Measurements from ENCODE around the gene MAPK1IP1L. TPM values are rescaled to one million over a fixed set of nuclear protein-coding genes. Genes with fewer than 3 reads are reported as not detected.
"Not testable (repeated sequence)": the region's sequence is repeated elsewhere in the genome, so short reads cannot be mapped to it uniquely, and the experiment has no call there.

The MAPK1IP1L gene
- total RNA-seq, 1 experiment from 2014 or later, result 73.9 TPM

DNA sequence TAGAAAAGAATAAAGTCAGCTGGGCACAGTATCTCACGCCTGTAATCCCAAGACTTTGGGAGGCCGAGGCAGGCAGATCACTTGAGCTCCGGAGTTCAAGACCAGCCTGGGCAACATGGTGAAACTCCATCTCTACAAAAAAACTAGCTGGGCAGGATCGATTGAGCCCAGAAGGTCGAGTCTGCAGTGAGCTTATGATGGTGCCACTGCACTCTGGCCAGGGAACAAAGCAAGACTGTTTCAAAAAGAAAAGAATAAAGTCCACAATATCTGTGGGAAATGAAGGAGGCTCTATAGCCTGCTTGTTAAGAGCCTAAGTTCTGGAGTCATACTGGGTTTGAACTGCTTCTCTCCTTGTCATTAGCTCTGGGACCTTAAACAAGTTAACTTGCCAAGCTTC is 7.9 kb downstream of the MAPK1IP1L start:
- Histone ChIP-seq H3K4me3 (ENCODE audit: low read length) (no peak overlapping the region), H3K9me3 (ENCODE audit: low read length) (no peaks in the 10 kb centered on the region), H2AFZ (ENCODE audit: low read length) (no peak overlapping the region), H4K20me1 (ENCODE audit: low read length) (peaks cover 66% of the 10 kb centered on the region), H3K27me3 (ENCODE audit: low read length) (no peaks in the 10 kb centered on the region), H3K27ac (ENCODE audit: low read length) (no peak overlapping the region), H3K9me2 (replicated peaks; ENCODE audit: low read length) (no peaks in the 10 kb centered on the region), H3K4me1 (ENCODE audit: insufficient read depth, low read length) (no peaks in the 10 kb centered on the region), H3F3A (ENCODE audit: low read length, unreplicated experiment) (no peaks in the 10 kb centered on the region), H3K36me3 (ENCODE audit: low read depth, low read length) (peaks cover 70% of the 10 kb centered on the region), H3K79me2 (ENCODE audit: low read length) (peaks cover 80% of the 10 kb centered on the region), H3K4me2 (ENCODE audit: low read length) (no peak overlapping the region), H3K9ac (ENCODE audit: low read length) (no peak overlapping the region)
- TF ChIP-seq EZH2phosphoT487 (IDR thresholded peaks at IDR 0.05; ENCODE audit: borderline replicate concordance, low read length) (no peak), EZH2 (IDR thresholded peaks at IDR 0.05; ENCODE audit: low read length, unreplicated experiment) (no peak), CTCF (conservative IDR thresholded peaks at IDR 0.05; ENCODE audit: low read depth, low read length) (no peak)
- BruUV-seq (replicated peaks), result no TSS peak
- DNase-seq (no peak), ATAC-seq (no peak)
- ChIA-PET CTCF (interaction anchor here (0.6 to 1.3 kb wide), 2 partner anchors 8 to 67 kb away, joined by 5 to 10 read pairs; partner anchors contain the start of gene MAPK1IP1L), POLR2A (ENCODE audit: unreplicated experiment) (no interaction called here)
- intact Hi-C loops (cut with micrococcal nuclease), result no loop called here

- no peak overlapping the region for H3K4me2 ChIP-seq (ENCODE audit: low read length)
- TSS peak; percentile 16 for BruUV-seq (replicated peaks)
- H4K20me1 ChIP-seq (ENCODE audit: low read length), result peaks cover 37% of the 10 kb centered on the region
- H3K9me3 ChIP-seq (ENCODE audit: low read length), result no peaks in the 10 kb centered on the region
- H3K27ac ChIP-seq (ENCODE audit: low read length), result no peak overlapping the region
- intact Hi-C loops (cut with micrococcal nuclease), result no loop called here
- no peak overlapping the region for H2AFZ ChIP-seq (ENCODE audit: low read length)
- ATAC-seq, result no peak
- H3K4me1 ChIP-seq (ENCODE audit: insufficient read depth, low read length), result no peaks in the 10 kb centered on the region
- TF ChIP-seq EZH2 (IDR thresholded peaks at IDR 0.05; ENCODE audit: low read length, unreplicated experiment), result no peak
- no peak for TF ChIP-seq EZH2phosphoT487 (IDR thresholded peaks at IDR 0.05; ENCODE audit: borderline replicate concordance, low read length)
- TF ChIP-seq CTCF (conservative IDR thresholded peaks at IDR 0.05; ENCODE audit: low read depth, low read length), result no peak
- H3K4me3 ChIP-seq (ENCODE audit: low read length), result no peak overlapping the region
- H3K36me3 ChIP-seq (ENCODE audit: low read depth, low read length), result peaks cover 79% of the 10 kb centered on the region
- no peaks in the 10 kb centered on the region for H3K9me2 ChIP-seq (replicated peaks; ENCODE audit: low read length)
- H3F3A ChIP-seq (ENCODE audit: low read length, unreplicated experiment), result no peaks in the 10 kb centered on the region
- ChIA-PET POLR2A (ENCODE audit: unreplicated experiment) (interaction anchor here (0.6 kb wide), 1 partner anchor 11 kb away, joined by 3 read pairs; the partner anchor contains the start of gene MAPK1IP1L), CTCF (no interaction called here)
- H3K9ac ChIP-seq (ENCODE audit: low read length), result no peak overlapping the region
- no peaks in the 10 kb centered on the region for H3K27me3 ChIP-seq (ENCODE audit: low read length)
- DNase-seq, result no peak
- peaks cover 46% of the 10 kb centered on the region for H3K79me2 ChIP-seq (ENCODE audit: low read length)
Measured at GRCh38 chr14:55062517-55063351, 11.3 kb downstream of the MAPK1IP1L start.

GRCh38 chr14:55064896-55065295 is 13.4 kb downstream of the MAPK1IP1L start:
- H3K9me3 ChIP-seq (ENCODE audit: low read length); H3K27me3 ChIP-seq (ENCODE audit: low read length); H3K9me2 ChIP-seq (replicated peaks; ENCODE audit: low read length); H3K27ac ChIP-seq (ENCODE audit: low read length); intact Hi-C loops (cut with micrococcal nuclease); H2AFZ ChIP-seq (ENCODE audit: low read length); H3K4me1 ChIP-seq (ENCODE audit: insufficient read depth, low read length); POLR2A ChIA-PET (ENCODE audit: unreplicated experiment); H3K9ac ChIP-seq (ENCODE audit: low read length); DNase-seq; ATAC-seq; H3K4me3 ChIP-seq (ENCODE audit: low read length); CTCF ChIA-PET; H3K4me2 ChIP-seq (ENCODE audit: low read length): not testable (repeated sequence)
- Histone ChIP-seq H3K36me3 (ENCODE audit: low read depth, low read length) (peaks cover 64% of the 10 kb centered on the region), H3F3A (ENCODE audit: low read length, unreplicated experiment) (peaks cover 12% of the 10 kb centered on the region), H3K79me2 (ENCODE audit: low read length) (peaks cover 25% of the 10 kb centered on the region), H4K20me1 (ENCODE audit: low read length) (peaks cover 21% of the 10 kb centered on the region)
- TSS peak; percentile 7 for BruUV-seq (replicated peaks)

Measured in PC-3 (cell line).